Measurements from ENCODE around the gene LRRK1.
A peak's percentile ranks its signal among the peaks of the same experiment; 100 is the strongest.

Gene LRRK1

DNA sequence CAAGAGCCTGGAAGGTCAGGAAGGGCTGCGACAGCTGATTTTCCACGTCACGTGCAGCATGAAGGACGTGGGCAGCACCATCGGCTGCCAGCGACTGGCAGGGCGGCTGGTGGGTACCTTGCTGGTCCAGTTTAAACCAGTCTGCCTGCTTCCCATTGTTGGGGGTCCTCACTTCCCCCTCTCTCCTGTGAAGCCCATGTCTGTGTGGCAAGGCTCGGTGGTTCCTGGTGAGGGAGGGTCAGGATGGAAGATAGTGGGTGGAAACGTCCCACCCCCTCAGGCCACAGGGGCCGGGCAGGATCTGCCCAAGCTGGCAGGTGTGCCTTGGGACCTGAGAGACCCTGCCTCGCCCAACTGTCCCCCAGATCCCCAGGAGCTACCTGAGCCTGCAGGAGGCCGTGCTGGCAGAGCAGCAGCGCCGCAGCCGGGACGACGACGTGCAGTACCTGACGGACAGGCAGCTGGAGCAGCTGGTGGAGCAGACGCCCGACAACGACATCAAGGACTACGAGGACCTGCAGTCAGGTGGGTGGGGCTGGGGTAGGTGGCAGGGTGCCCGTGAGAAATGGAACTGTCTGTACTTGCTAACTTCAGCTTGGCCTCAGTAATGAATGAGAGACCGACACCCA, 108.2 kb downstream of the LRRK1 start:
- DNase-seq (ENCODE audit: low spot score) = no peak
- H3K27ac ChIP-seq = peak overlapping the region; percentile 3
- CTCF ChIA-PET = interaction anchor here (0.7 kb wide), 1 partner anchor 116 kb away, joined by 3 read pairs; no protein-coding TSS in a partner anchor
- TF ChIP-seq, protein P1, sequence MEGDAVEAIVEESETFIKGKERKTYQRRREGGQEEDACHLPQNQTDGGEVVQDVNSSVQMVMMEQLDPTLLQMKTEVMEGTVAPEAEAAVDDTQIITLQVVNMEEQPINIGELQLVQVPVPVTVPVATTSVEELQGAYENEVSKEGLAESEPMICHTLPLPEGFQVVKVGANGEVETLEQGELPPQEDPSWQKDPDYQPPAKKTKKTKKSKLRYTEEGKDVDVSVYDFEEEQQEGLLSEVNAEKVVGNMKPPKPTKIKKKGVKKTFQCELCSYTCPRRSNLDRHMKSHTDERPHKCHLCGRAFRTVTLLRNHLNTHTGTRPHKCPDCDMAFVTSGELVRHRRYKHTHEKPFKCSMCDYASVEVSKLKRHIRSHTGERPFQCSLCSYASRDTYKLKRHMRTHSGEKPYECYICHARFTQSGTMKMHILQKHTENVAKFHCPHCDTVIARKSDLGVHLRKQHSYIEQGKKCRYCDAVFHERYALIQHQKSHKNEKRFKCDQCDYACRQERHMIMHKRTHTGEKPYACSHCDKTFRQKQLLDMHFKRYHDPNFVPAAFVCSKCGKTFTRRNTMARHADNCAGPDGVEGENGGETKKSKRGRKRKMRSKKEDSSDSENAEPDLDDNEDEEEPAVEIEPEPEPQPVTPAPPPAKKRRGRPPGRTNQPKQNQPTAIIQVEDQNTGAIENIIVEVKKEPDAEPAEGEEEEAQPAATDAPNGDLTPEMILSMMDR (conservative IDR thresholded peaks at IDR 0.05; ENCODE audit: low read depth) = no peak
- POLR2A ChIA-PET (ENCODE audit: low non-redundant PET) = no interaction called here

DNA sequence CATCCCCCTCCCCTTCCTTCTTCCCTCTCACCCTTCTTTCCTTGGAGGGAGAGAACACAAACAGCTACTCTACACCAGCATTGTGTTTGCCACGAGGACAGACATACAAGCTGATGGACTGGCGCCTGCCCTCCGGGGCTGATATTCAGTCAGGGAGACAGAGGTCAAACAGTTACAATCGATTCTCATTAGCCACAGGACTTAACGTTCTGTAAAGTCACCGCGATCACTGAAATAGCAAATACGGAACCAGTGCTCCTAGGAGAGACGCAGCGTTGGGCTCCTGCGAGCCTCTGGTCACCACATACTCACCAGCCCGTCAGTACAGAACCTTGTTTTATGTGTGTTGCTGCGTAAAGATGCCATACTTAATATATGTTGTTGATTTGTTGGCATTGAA, 108.8 kb downstream of the LRRK1 start:
- no peak for DNase-seq (ENCODE audit: low spot score)
- ChIA-PET CTCF (no interaction called here), POLR2A (ENCODE audit: low non-redundant PET) (no interaction called here)
- peak overlapping the region; percentile 3 for H3K27ac ChIP-seq
- TF ChIP-seq, protein P1 (conservative IDR thresholded peaks at IDR 0.05; ENCODE audit: low read depth) = no peak

DNA sequence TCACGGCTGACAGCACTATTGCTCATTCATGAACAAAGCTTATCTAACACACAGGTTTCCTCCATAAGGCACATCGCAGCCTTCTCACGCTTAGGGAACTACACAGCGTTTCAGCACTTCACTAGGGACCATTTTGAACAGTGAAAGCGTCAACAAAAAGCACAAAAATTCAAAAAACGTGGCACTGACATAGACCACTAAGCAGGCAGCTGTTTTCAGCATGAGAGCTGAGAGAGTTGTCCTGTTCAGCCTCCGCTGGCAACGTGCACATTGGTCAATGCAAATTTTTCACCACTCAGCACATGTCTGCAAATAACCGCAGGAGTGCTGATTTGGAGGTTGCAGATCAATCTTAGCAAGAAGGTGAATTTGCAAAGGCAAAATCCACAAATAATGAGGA, 109.2 kb downstream of the LRRK1 start:
- no peak overlapping the region for H3K27ac ChIP-seq
- TF ChIP-seq, protein P1 (conservative IDR thresholded peaks at IDR 0.05; ENCODE audit: low read depth) = no peak
- no peak for DNase-seq (ENCODE audit: low spot score)
- ChIA-PET CTCF (no interaction called here), POLR2A (ENCODE audit: low non-redundant PET) (no interaction called here)

DNA sequence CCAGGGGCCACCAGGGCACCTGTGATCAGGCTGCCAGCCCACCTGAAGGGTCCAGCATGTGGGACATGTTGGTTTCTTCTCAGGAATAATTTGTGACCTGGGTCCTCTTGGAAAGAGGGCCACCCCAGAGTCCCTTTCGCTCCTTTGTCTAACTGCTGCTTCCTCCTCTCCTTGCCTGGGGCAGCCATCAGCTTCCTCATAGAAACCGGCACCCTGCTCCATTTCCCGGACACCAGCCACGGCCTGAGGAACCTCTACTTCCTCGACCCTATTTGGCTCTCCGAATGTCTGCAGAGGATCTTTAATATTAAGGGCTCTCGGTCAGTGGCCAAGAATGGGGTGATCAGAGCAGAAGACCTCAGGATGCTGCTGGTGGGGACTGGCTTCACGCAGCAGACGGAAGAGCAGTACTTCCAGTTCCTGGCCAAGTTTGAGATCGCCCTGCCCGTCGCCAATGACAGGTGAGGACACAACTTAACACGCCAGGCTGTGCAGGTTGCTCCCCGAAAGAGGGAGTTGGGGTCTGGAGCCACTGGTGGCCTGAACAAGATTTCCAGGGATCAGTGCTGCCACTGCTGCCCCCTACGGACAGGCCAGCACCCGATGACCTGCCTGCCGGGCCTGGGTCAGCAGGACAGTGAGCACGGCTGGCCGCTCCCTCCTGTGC, 109.7 kb downstream of the LRRK1 start:
- DNase-seq (ENCODE audit: low spot score) = no peak
- H3K27ac ChIP-seq = no peak overlapping the region
- ChIA-PET POLR2A (ENCODE audit: low non-redundant PET) (no interaction called here), CTCF (interaction anchor here (1.2 kb wide), 1 partner anchor 13 kb away, joined by 3 read pairs; no protein-coding TSS in a partner anchor)
- TF ChIP-seq, protein P1 (conservative IDR thresholded peaks at IDR 0.05; ENCODE audit: low read depth) = no peak

DNA sequence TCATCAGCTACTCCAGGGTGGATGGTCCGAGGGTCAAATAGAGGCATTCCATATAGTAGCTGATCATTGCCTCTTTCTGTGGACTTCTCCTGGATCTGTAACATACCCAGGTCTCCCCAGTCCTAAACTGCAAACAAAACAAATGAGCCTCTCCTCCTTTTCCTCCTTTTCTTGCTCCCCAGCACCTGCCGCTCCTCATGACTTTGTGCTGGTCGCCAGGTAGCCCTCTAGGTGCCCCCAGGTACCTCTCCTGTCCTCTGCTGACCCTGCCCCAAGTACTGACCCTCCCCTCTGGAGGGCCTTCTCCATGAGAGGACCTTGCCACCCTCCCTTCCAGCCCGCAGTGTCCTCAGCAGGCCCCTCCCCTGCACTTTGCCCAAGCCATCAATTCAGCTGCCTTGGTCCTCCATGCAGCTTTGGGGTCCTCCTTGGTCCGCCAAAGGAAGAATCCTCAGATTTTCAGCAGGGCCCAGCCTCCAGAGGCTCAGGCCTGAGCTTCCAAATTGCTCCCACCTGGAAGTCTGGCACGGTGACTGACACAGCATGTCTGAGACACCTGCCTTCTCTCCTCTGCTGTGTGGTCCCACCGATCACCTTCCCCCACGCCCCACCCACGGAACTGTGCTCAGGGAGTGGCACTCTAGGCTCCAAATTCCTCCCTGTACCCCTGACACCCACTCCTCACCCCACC, 111.0 kb downstream of the LRRK1 start:
- ChIA-PET POLR2A (ENCODE audit: low non-redundant PET) (no interaction called here), CTCF (interaction anchor here (1.2 kb wide), 1 partner anchor 15 kb away, joined by 3 read pairs; no protein-coding TSS in a partner anchor)
- no peak for DNase-seq (ENCODE audit: low spot score)
- H3K27ac ChIP-seq = no peak overlapping the region
- TF ChIP-seq, protein P1 (conservative IDR thresholded peaks at IDR 0.05; ENCODE audit: low read depth) = no peak

DNA sequence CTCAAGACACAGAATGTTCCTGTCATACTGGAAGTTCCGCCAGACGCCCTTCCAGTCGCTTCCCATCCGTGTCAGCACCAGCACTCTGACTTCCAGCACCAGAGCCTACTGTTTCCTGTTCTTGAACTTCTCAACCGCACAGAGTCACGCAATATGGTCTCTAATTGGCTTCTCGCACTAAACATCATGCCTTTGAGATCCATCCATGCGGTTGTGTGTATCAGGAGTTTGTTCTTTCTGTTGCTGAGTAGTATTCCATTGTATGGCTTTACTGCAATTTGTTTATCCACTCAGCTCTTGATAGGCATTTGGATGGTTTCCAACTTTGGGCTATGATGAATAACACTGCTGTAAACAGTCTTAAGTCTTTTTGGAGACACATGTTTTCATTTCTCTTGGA, 112.1 kb downstream of the LRRK1 start:
- POLR2A ChIA-PET (ENCODE audit: low non-redundant PET) = no interaction called here
- H3K27ac ChIP-seq = no peak overlapping the region
- CTCF ChIA-PET = no interaction called here
- TF ChIP-seq, protein P1 (conservative IDR thresholded peaks at IDR 0.05; ENCODE audit: low read depth) = no peak
- no peak for DNase-seq (ENCODE audit: low spot score)
